Measurements from ENCODE around the gene PTCD3.

The PTCD3 gene

GRCh38 chr2:86143926-86144685, 38.1 kb downstream of the PTCD3 start:
- no peak for DNase-seq (ENCODE audit: low read depth)

DNA sequence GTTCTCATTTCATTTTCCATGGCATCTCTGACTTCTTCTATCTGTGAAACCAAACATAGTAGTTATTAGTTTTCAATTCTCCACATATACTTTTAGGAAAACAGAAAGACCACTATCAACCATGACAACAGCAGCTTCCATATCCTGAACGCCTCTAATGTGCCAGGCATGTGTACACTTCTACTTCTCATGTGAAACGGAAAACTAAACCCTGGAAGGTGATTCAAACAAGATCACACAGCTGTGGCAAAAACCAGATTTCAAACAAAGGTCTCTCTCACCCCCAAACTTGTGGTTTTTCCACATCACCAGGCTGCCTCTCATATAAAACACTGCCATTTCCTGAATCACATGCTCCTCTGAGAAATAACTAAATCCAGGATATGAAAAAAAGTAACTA, 41.8 kb downstream of the PTCD3 start:
- DNase-seq (ENCODE audit: low read depth): no peak

- DNase-seq (ENCODE audit: low read depth): no peak
Measured at GRCh38 chr2:86150502-86150901, 44.5 kb downstream of the PTCD3 start.

GRCh38 chr2:86157009-86157556, 51.0 kb downstream of the PTCD3 start:
- DNase-seq (ENCODE audit: low read depth): no peak

GRCh38 chr2:86158286-86158685, 52.3 kb downstream of the PTCD3 start:
- DNase-seq (ENCODE audit: low read depth): no peak

- DNase-seq (ENCODE audit: low read depth): no peak
Measured at GRCh38 chr2:86160156-86160952, 54.3 kb downstream of the PTCD3 start.

DNA sequence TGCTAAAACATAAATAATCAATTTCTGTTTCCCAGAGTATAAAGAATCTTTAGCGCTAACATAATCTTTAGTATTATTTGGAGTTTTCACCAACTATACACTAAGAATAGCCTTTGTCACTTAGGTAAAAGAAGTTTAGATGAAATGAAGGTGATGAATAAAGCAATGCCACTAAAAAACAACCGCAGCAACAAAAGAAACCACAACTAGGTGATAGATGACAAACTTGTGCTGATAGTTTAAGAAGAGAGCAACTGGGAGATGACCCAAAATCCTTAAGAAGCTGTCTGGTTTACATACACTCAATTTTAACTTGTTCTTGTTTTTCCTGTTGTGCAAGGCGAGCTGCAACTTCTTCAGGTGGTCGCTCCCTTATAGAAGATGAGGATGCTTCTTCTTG, 64.4 kb downstream of the PTCD3 start:
- DNase-seq (ENCODE audit: low read depth): no peak

GRCh38 chr2:86171295-86171694, 65.3 kb downstream of the PTCD3 start:
- DNase-seq (ENCODE audit: low read depth): no peak

GRCh38 chr2:86172610-86173009, 66.6 kb downstream of the PTCD3 start:
- DNase-seq (ENCODE audit: low read depth): no peak

DNA sequence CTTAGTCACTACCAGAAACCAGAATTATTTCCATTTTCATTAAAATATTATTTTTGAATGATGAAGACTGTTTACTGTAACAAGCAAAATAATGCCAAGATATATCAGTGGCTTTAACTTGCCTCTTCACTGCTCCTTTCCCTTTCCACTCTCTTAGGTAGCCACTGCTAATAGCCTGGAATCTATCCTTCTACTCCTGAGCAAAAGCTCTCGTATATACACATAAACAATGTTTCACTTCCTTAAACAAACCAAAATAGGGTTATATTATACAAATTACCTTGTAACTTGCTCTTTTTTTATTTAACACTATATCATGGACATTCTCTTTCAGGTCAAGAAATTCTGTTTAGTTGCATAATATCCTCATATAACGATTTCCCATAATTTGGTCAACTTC, 68.4 kb downstream of the PTCD3 start:
- DNase-seq (ENCODE audit: low read depth): no peak

GRCh38 chr2:86175828-86176227, 69.8 kb downstream of the PTCD3 start:
- no peak for DNase-seq (ENCODE audit: low read depth)

DNA sequence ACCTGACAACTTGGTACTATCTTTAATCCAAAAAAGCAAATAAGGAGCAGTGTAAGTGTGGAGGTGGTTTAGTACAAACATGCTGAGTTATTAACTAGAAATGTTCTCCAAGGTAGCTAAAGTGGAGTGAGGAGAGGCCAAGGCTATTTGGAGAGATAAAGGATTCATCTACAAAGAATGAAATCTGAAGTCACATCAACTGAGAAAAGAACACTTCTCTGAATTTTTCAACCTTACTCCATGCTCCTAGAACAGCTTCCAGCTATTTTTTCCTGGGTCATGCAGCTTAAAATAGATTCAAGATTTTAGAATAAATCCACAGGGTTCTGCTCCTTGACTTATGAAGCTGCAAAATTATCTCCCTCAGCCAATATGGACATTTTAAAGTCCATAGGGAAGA, 70.6 kb downstream of the PTCD3 start:
- DNase-seq (ENCODE audit: low read depth): no peak

- no peak for DNase-seq (ENCODE audit: low read depth)
Measured at GRCh38 chr2:86185517-86186212, 79.6 kb downstream of the PTCD3 start.

DNA sequence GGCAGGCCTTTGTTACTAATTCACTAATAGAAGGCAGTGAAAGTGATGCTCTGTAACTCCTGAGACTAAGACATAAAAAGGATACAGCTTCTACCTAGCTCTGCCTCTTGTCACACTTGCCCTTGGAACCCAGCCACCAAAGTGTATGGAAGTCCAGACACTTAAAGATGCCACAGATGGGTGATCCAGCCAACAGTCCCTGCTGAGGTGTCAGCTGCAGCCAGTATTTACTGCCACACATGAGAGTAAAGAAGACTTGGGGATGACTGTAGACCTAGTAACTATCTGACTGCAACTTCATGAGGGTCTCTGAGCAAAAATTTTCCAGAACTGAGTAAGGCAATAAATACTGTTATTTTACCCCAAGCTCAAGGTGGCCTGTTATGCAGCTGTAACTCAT, 80.4 kb downstream of the PTCD3 start:
- DNase-seq (ENCODE audit: low read depth): no peak

GRCh38 chr2:86189782-86190416, 83.9 kb downstream of the PTCD3 start:
- no peak for DNase-seq (ENCODE audit: low read depth)
